ENCODE results near the gene PCSK9. TPM values are rescaled to one million over a fixed set of nuclear protein-coding genes. Genes with fewer than 3 reads are reported as not detected.

PCSK9 gene
- total and polyA plus RNA-seq, 2 experiments from 2014 or later = 1.3 TPM; not detected in 1

GRCh38 chr1:55010887-55011217 lies 28.5 kb upstream of the PCSK9 start:
- no peaks in the 10 kb centered on the region for H3K9me3 ChIP-seq (ENCODE audit: low read depth)
- no peak overlapping the region for H3K27ac ChIP-seq
- H3K4me1 ChIP-seq (ENCODE audit: low read depth) = no peaks in the 10 kb centered on the region
- H3K36me3 ChIP-seq = no peaks in the 10 kb centered on the region
- TF ChIP-seq CTCF (IDR thresholded peaks at IDR 0.05; ENCODE audit: low read depth, low read length) = no peak
- no peak overlapping the region for H3K4me3 ChIP-seq
- peaks cover 4% of the 10 kb centered on the region for H3K27me3 ChIP-seq
- no peak for DNase-seq (ENCODE audit: low read depth in 1 of 2, low spot score in 1 of 2)

- no peak for TF ChIP-seq CTCF (IDR thresholded peaks at IDR 0.05; ENCODE audit: low read depth, low read length)
- no peak overlapping the region for H3K4me3 ChIP-seq
Observed at GRCh38 chr1:55012661-55013060, 26.7 kb upstream of the PCSK9 start.

GRCh38 chr1:55015123-55015522 lies 24.2 kb upstream of the PCSK9 start:
- Histone ChIP-seq H3K36me3 (no peaks in the 10 kb centered on the region), H3K9me3 (ENCODE audit: low read depth) (no peaks in the 10 kb centered on the region), H3K27ac (no peak overlapping the region), H3K27me3 (peaks cover 4% of the 10 kb centered on the region), H3K4me1 (ENCODE audit: low read depth) (no peaks in the 10 kb centered on the region), H3K4me3 (no peak overlapping the region)
- no peak for TF ChIP-seq CTCF (IDR thresholded peaks at IDR 0.05; ENCODE audit: low read depth, low read length)
- DNase-seq (ENCODE audit: low read depth in 1 of 2, low spot score in 1 of 2) = no peak

More at GRCh38 chr1:55012661-55013060, 26.7 kb upstream of the PCSK9 start:
- peaks cover 4% of the 10 kb centered on the region for H3K27me3 ChIP-seq
- DNase-seq (ENCODE audit: low read depth in 1 of 2, low spot score in 1 of 2) = no peak
- no peak overlapping the region for H3K27ac ChIP-seq
- H3K9me3 ChIP-seq (ENCODE audit: low read depth) = no peaks in the 10 kb centered on the region
- H3K4me1 ChIP-seq (ENCODE audit: low read depth) = no peaks in the 10 kb centered on the region
- H3K36me3 ChIP-seq = no peaks in the 10 kb centered on the region

- H3K4me1 ChIP-seq (ENCODE audit: low read depth) = no peaks in the 10 kb centered on the region
- H3K36me3 ChIP-seq = no peaks in the 10 kb centered on the region
- H3K27me3 ChIP-seq = peaks cover 4% of the 10 kb centered on the region
- no peak overlapping the region for H3K4me3 ChIP-seq
- DNase-seq (ENCODE audit: low read depth in 1 of 2, low spot score in 1 of 2) = no peak
- no peaks in the 10 kb centered on the region for H3K9me3 ChIP-seq (ENCODE audit: low read depth)
- TF ChIP-seq CTCF (IDR thresholded peaks at IDR 0.05; ENCODE audit: low read depth, low read length) = no peak
- H3K27ac ChIP-seq = no peak overlapping the region
Observed at GRCh38 chr1:55015731-55016620, 23.4 kb upstream of the PCSK9 start.

GRCh38 chr1:55018395-55018794 lies 21.0 kb upstream of the PCSK9 start:
- Histone ChIP-seq H3K4me3 (no peak overlapping the region), H3K9me3 (ENCODE audit: low read depth) (no peaks in the 10 kb centered on the region), H3K27me3 (no peaks in the 10 kb centered on the region), H3K36me3 (no peaks in the 10 kb centered on the region), H3K4me1 (ENCODE audit: low read depth) (no peaks in the 10 kb centered on the region), H3K27ac (no peak overlapping the region)
- no peak for DNase-seq (ENCODE audit: low read depth in 1 of 2, low spot score in 1 of 2)
- TF ChIP-seq CTCF (IDR thresholded peaks at IDR 0.05; ENCODE audit: low read depth, low read length) = no peak

Data from cardiac muscle cell (in vitro differentiated cells and primary cell).